Activated CD8-positive, alpha-beta T cell treated with anti-CD3 and anti-CD28 coated beads for 36 hours (primary cell): ENCODE results near the gene ZC3H18. TPM values are rescaled to one million over a fixed set of nuclear protein-coding genes. Genes with fewer than 3 reads are reported as not detected.
A peak's percentile ranks its signal among the peaks of the same experiment; 100 is the strongest.

Experiments
- ATAC-seq: fragments of 200-7000 bp; cut with Tn5 transposase; one replicate; pipeline ENCODE4 v1.10.0; 2021; ENCODE audit warnings: mild to moderate bottlenecking, moderate library complexity
- CTCF ChIA-PET: fragments of 350-600 bp; sonication (Branson Sonifier 250); formaldehyde crosslinking; loops from one replicate; lab custom pipeline; 2021; ENCODE audit warnings: antibody characterized with exemption; lab: Charles Lee
- POLR2A ChIA-PET: fragments of 350-600 bp; sonication (Branson Sonifier 250); formaldehyde crosslinking; loops from one replicate; lab custom pipeline; 2021; ENCODE audit warnings: antibody characterized with exemption; lab: Charles Lee
- DNase-seq: peaks from one replicate; pipeline ENCODE4 v3.0.0-alpha.2; 2020
- H3K27ac Mint-ChIP-seq: one replicate; pipeline ENCODE4 v1.8.0; 2021; ENCODE audit warnings: mild to moderate bottlenecking, mixed read lengths
- H3K27me3 Mint-ChIP-seq: one replicate; pipeline ENCODE4 v1.8.0; 2021; ENCODE audit warnings: mixed read lengths
- H3K36me3 Mint-ChIP-seq: one replicate; pipeline ENCODE4 v1.8.0; 2021; ENCODE audit warnings: low read depth, mixed read lengths
- H3K4me1 Mint-ChIP-seq: one replicate; pipeline ENCODE4 v1.8.0; 2021; ENCODE audit warnings: low read depth, mixed read lengths
- H3K4me3 Mint-ChIP-seq: one replicate; pipeline ENCODE4 v1.8.0; 2021; ENCODE audit warnings: mild to moderate bottlenecking, moderate library complexity, mixed read lengths
- H3K9me3 Mint-ChIP-seq: one replicate; pipeline ENCODE4 v1.8.0; 2021; ENCODE audit warnings: mixed read lengths
- intact Hi-C: fragments of 100-400 bp; cut with micrococcal nuclease; formaldehyde crosslinking; loops from one replicate; pipeline ENCODE4 v1.10.0; 2022
- total RNA-seq, 2 experiments: library from RNA; stranded (reverse); gene quantifications; one replicate each; pipeline ENCODE4 v1.2.3, GENCODE V29; 2021
- TF ChIP-seq, protein P1 (sequence below): fragments of 200-600 bp; IDR thresholded peaks from one replicate; pipeline ENCODE4 v1.8.0; 2022; ENCODE audit warnings: antibody characterized with exemption, mild to moderate bottlenecking

The ZC3H18 gene
- total RNA-seq, 2 experiments from 2014 or later: 67.7 to 73.5 TPM

DNA sequence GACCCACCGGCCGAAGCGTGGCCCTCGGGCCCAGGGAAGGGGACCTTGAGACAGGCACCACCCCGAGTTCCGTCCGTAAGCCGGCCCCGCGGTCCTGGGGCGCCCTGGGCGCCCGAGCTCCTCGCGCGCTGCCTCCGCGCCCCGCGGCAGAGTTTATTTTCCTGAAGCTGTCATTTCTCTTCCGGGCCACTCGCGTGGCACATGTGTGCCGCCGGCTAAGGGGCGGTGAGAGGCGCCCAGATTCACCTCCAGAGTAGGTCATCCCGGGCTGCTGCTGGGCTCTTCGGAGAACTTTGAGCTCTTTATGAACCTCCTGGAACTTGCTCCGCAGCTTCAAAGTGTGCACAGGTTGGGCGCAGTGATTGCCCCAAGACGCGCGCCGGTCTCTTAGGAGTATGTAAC lies 489 bp downstream of the ZC3H18 start:
- H3K36me3 Mint-ChIP-seq: peaks cover 19% of the 10 kb centered on the region
- H3K9me3 Mint-ChIP-seq: no peaks in the 10 kb centered on the region
- TF ChIP-seq, protein P1, sequence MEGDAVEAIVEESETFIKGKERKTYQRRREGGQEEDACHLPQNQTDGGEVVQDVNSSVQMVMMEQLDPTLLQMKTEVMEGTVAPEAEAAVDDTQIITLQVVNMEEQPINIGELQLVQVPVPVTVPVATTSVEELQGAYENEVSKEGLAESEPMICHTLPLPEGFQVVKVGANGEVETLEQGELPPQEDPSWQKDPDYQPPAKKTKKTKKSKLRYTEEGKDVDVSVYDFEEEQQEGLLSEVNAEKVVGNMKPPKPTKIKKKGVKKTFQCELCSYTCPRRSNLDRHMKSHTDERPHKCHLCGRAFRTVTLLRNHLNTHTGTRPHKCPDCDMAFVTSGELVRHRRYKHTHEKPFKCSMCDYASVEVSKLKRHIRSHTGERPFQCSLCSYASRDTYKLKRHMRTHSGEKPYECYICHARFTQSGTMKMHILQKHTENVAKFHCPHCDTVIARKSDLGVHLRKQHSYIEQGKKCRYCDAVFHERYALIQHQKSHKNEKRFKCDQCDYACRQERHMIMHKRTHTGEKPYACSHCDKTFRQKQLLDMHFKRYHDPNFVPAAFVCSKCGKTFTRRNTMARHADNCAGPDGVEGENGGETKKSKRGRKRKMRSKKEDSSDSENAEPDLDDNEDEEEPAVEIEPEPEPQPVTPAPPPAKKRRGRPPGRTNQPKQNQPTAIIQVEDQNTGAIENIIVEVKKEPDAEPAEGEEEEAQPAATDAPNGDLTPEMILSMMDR: no peak
- no peaks in the 10 kb centered on the region for H3K27me3 Mint-ChIP-seq
- H3K27ac Mint-ChIP-seq: peak overlapping the region; percentile 87
- peak; percentile 31 for ATAC-seq
- ChIA-PET CTCF (interaction anchor here (0.8 to 2.4 kb wide), 9 partner anchors 9 to 805 kb away, joined by 3 to 9 read pairs (median 4); partner anchors contain the start of gene KLHDC4), POLR2A (interaction anchor here (0.7 to 2.0 kb wide), 17 partner anchors 8 to 806 kb away, joined by 3 to 14 read pairs (median 4); partner anchors contain the start of gene ZFPM1)
- intact Hi-C loops: no loop called here
- peak; percentile 44 for DNase-seq
- H3K4me3 Mint-ChIP-seq: peak overlapping the region; percentile 90
- H3K4me1 Mint-ChIP-seq: peaks cover 38% of the 10 kb centered on the region

DNA sequence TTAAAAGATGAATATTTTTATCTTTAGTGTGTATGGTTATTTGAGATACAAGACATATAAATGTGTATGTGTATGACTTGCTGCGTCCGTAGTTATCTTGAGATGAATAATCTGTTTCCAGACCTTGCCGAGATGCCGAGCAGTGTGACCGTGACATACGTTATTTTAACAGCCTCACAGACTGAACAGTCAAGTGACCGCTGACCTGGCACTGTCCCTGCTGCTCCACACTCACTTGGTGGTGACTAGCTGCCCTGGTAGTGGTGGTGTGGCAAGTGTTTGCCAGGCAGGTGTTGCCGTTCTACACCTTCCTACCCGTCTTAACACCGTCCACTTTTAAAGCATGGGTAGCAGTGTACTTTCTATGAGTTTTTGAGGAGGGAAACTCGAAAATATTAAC lies 5.0 kb downstream of the ZC3H18 start:
- no peaks in the 10 kb centered on the region for H3K9me3 Mint-ChIP-seq
- H3K4me3 Mint-ChIP-seq: no peak overlapping the region
- no peaks in the 10 kb centered on the region for H3K27me3 Mint-ChIP-seq
- POLR2A ChIA-PET: interaction anchor here (1.2 kb wide), 1 partner anchor 8 kb away, joined by 3 read pairs; no protein-coding TSS in a partner anchor
- CTCF ChIA-PET: no interaction called here
- intact Hi-C loops: no loop called here
- ATAC-seq (no peak), DNase-seq (no peak)
- peaks cover 58% of the 10 kb centered on the region for H3K4me1 Mint-ChIP-seq
- no peak overlapping the region for H3K27ac Mint-ChIP-seq
- H3K36me3 Mint-ChIP-seq: peaks cover 50% of the 10 kb centered on the region
- TF ChIP-seq, protein P1: no peak

- DNase-seq (no peak), ATAC-seq (no peak)
- ChIA-PET CTCF (interaction anchor here (0.7 kb wide), 1 partner anchor 162 kb away, joined by 3 read pairs; no protein-coding TSS in a partner anchor), POLR2A (no interaction called here)
- Mint-ChIP-seq H3K36me3 (peaks cover 47% of the 10 kb centered on the region), H3K27ac (no peak overlapping the region), H3K27me3 (no peaks in the 10 kb centered on the region), H3K4me1 (peaks cover 58% of the 10 kb centered on the region), H3K4me3 (no peak overlapping the region), H3K9me3 (no peaks in the 10 kb centered on the region)
- intact Hi-C loops: no loop called here
- TF ChIP-seq, protein P1: no peak
These were observed 6.1 kb downstream of the ZC3H18 start for GRCh38 chr16:88576307-88576706.

GRCh38 chr16:88577166-88577565 lies 7.0 kb downstream of the ZC3H18 start:
- CTCF ChIA-PET: no interaction called here
- ATAC-seq (no peak), DNase-seq (no peak)
- peak overlapping the region; percentile 58 for H3K27ac Mint-ChIP-seq
- H3K36me3 Mint-ChIP-seq: peaks cover 46% of the 10 kb centered on the region
- H3K4me1 Mint-ChIP-seq: peaks cover 53% of the 10 kb centered on the region
- no peak overlapping the region for H3K4me3 Mint-ChIP-seq
- no peaks in the 10 kb centered on the region for H3K9me3 Mint-ChIP-seq
- H3K27me3 Mint-ChIP-seq: no peaks in the 10 kb centered on the region
- intact Hi-C loops: no loop called here
- POLR2A ChIA-PET: interaction anchor here (0.6 kb wide), 1 partner anchor 76 kb away, joined by 3 read pairs; no protein-coding TSS in a partner anchor
- TF ChIP-seq, protein P1: no peak

DNA sequence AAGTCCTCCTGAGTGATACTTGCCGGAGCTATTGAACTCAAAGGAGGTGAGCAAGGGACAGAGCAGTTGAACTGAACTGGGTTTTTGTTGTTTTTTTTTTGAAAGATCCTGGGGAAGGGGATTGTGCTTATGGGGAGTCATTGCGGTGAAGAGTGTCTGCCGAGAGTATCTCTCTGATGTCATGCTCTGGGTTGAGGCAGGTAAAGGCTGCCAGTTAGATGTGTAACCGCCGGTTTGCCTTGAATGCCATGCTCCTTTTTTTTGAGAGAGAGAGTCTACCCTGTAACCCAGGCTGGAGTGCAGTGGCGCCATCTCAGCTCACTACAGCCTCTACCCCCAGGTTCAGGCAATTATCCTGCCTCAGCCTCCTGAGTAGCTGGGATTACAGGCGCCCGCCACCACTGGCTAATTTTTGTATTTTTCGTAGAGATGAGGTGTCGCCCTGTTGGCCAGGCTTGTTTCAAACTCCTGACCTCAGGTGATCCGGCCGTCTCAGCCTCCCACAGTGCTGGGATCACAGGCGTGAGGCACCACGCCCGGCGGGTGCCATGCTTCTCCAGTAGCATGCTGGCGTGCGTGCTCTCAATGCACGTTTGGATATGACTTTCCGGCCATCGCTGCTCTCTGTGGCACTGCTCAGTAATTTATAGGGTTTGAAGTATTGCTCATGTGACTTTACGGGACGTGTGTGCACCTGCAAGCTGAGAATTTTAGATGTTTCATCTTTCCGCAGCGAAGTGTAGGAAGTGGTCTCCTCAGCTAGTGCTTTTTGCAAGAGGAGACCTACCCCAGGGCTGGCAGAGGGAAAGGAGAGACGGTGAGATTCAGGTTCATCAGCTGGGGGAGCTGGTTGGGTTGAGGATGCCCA lies 8.5 kb downstream of the ZC3H18 start:
- peak; percentile 31 for DNase-seq
- H3K27ac Mint-ChIP-seq: peak overlapping the region; percentile 58
- TF ChIP-seq, protein P1: no peak
- H3K4me1 Mint-ChIP-seq: peaks cover 55% of the 10 kb centered on the region
- H3K27me3 Mint-ChIP-seq: no peaks in the 10 kb centered on the region
- peak; percentile 38 for ATAC-seq
- peaks cover 38% of the 10 kb centered on the region for H3K36me3 Mint-ChIP-seq
- H3K9me3 Mint-ChIP-seq: no peaks in the 10 kb centered on the region
- POLR2A ChIA-PET: interaction anchor here (1.2 to 2.1 kb wide), 2 partner anchors 8 to 12 kb away, joined by 3 to 9 read pairs; partner anchors contain the start of gene ZC3H18
- intact Hi-C loops: no loop called here
- H3K4me3 Mint-ChIP-seq: peak overlapping the region; percentile 44
- CTCF ChIA-PET: no interaction called here
